Naive thymus-derived CD8-positive, alpha-beta T cell (primary cell): ENCODE measurements around the gene FFAR1. TPM values are rescaled to one million over a fixed set of nuclear protein-coding genes. Genes with fewer than 3 reads are reported as not detected.
"Not testable (repeated sequence)": the region's sequence is repeated elsewhere in the genome, so short reads cannot be mapped to it uniquely, and the experiment has no call there.

Source experiments
- ATAC-seq, 2 donors: fragments of 150-1000 bp; cut with Tn5 transposase in 1 of 2; sonication (Bioruptor Pico), chemical (Tn5 transposase) in 1 of 2; 1 replicate in 1 of 2; 2 replicates in 1 of 2; pipeline ENCODE4 v1.10.0; 2021; ENCODE audit warnings: mild to moderate bottlenecking in 2 of 2, moderate library complexity in 2 of 2
- POLR2A ChIA-PET: fragments of 350-600 bp; sonication (Branson Sonifier 250); formaldehyde crosslinking; loops from one replicate; lab custom pipeline; 2021; ENCODE audit warnings: antibody characterized with exemption; lab: Charles Lee
- DNase-seq, 10 donors: peaks; one replicate each; pipeline versions ENCODE4 v3.0.0 to v3.0.0-alpha.2; 2020 to 2022
- H3K27ac Mint-ChIP-seq, 10 donors: one replicate each; pipeline ENCODE4 v1.8.0; 2020 to 2022; ENCODE audit warnings: mild to moderate bottlenecking in 10 of 10, mixed read lengths in 10 of 10, moderate library complexity in 4 of 10, inconsistent platforms in 1 of 10
- H3K27me3 Mint-ChIP-seq, 5 donors: one replicate each; pipeline ENCODE4 v1.8.0; 2021 to 2022; ENCODE audit warnings: mixed read lengths in 5 of 5
- H3K36me3 Mint-ChIP-seq, 3 donors: one replicate each; pipeline ENCODE4 v1.8.0; 2020 to 2022; ENCODE audit warnings: mixed read lengths in 3 of 3, mild to moderate bottlenecking in 2 of 3, inconsistent platforms in 1 of 3
- H3K4me1 Mint-ChIP-seq, 4 donors: one replicate each; pipeline ENCODE4 v1.8.0; 2021 to 2022; ENCODE audit warnings: mixed read lengths in 4 of 4
- H3K4me3 Mint-ChIP-seq, 10 donors: one replicate each; pipeline ENCODE4 v1.8.0; 2020 to 2022; ENCODE audit warnings: mild to moderate bottlenecking in 10 of 10, mixed read lengths in 10 of 10, moderate library complexity in 6 of 10, inconsistent platforms in 1 of 10
- H3K9me3 Mint-ChIP-seq, 9 donors: one replicate each; pipeline ENCODE4 v1.8.0; 2020 to 2022; ENCODE audit warnings: mixed read lengths in 9 of 9, mild to moderate bottlenecking in 3 of 9, inconsistent platforms in 1 of 9, moderate library complexity in 1 of 9
- polyA plus RNA-seq, 3 donors: library from polyadenylated mRNA; unstranded; fragments of 300-500 nt; fragmentation: Illumina TruSeq; gene quantifications; one replicate each; pipeline ENCODE4 v1.2.3, GENCODE V29; 2021
- total RNA-seq, 8 experiments: library from RNA in 2 of 8; stranded (reverse) in 2 of 8; gene quantifications; one replicate each; pipeline ENCODE4 v1.2.3 and lab custom pipeline; 2021 to 2026

The FFAR1 gene
- total and polyA plus RNA-seq, 5 experiments from 2014 or later = not detected

DNA sequence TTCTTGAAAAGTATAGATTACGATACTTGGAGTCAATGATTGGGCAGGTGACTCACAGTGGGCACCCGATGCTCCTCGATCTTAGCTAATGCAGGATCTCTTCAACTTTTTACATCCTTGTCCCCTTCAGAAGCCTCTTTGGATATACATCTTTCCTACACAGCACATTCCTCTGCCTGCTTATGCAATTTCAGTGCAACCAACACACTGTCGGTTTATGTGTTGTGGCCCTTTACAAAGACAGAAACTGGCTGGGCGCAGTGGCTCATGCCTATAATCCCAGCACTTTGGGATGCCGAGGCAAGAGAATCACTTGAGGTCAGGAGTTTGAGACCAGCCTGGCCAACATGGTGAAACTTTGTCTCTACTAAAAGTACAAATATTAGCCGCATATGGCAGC is 25.8 kb downstream of the FFAR1 start:
- Mint-ChIP-seq H3K36me3 (peaks cover 0 to 2% (median 0%) of the 10 kb centered on the region in 3 donors), H3K27me3 (peaks cover 5 to 27% (median 10%) of the 10 kb centered on the region in 5 donors), H3K4me1 (peaks cover 0 to 16% (median 3%) of the 10 kb centered on the region in 4 donors), H3K9me3 (peaks cover 0 to 5% (median 0%) of the 10 kb centered on the region in 9 donors), H3K27ac (no peak overlapping the region), H3K4me3 (no peak overlapping the region)
- POLR2A ChIA-PET = no interaction called here
- no peak for DNase-seq
- no peak for ATAC-seq

DNA sequence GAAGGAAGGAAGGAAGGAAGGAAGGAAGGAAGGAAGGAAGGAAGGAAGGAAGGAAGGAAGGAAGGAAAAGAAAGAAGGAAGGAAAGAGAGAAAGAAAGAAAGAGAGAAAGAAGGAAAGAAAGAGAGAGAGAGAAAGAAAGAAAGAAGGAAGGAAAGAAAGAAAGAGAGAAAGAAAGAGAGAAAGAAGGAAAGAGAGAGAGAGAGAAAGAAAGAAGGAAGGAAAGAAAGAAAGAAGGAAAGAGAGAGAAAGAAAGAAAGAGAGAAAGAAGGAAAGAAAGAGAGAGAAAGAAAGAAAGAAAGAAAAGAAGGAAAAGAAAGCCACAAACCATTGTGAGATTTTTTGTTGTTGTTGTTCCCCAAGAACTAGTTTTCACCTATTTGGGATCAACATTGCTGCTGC is 26.3 kb downstream of the FFAR1 start:
- ATAC-seq, H3K9me3 Mint-ChIP-seq, POLR2A ChIA-PET, H3K4me3 Mint-ChIP-seq, DNase-seq, H3K36me3 Mint-ChIP-seq: not testable (repeated sequence)
- Mint-ChIP-seq H3K27me3 (peaks cover 5 to 27% (median 10%) of the 10 kb centered on the region in 5 donors), H3K4me1 (peaks cover 0 to 16% (median 3%) of the 10 kb centered on the region in 4 donors), H3K27ac (peak overlapping the region in 1 of 10 donors; percentile 17)

DNA sequence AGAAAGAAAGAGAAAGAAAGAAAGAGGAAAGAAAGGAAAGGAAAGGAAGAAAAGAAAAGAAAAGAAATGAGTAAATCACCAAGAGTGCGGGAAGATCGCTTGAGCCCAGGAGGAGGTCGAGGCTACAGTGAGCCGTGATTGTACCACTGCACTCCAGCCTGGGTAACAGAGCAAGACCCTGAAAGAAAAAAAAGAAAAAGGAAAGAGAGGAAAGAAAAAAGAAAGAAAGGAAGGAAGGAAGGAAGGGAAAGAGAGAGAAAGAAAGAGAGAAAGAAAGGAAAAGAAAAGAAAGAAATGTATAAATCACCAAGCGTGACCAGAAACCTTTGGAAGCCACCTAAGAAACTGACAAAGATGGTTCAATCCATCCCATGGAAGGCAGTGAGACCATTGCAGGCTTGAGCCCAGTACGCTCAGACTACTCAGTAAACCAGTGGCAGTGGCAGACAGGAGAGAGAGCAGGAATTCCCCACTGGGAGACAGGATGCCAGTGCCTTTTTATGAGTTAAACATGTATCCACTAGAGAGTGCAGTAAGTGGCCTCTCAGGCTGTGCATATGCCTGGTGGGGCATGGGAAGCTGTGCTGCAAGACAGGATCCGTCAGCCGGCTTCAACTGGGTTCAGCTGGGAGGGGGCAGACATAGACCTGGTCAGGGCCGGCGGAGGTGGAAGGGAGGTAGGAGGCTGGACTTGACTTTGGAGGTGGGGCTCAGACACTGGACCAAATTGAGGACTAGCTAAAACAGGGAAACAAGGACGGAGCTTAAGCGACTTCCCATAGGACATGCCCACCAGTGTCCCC is 28.0 kb downstream of the FFAR1 start:
- Mint-ChIP-seq H3K36me3 (peaks cover 0 to 2% (median 0%) of the 10 kb centered on the region in 3 donors), H3K4me1 (peaks cover 0 to 16% (median 2%) of the 10 kb centered on the region in 4 donors), H3K27ac (peak overlapping the region in 1 of 10 donors; percentile 86), H3K4me3 (no peak overlapping the region), H3K27me3 (peaks cover 5 to 27% (median 10%) of the 10 kb centered on the region in 5 donors), H3K9me3 (peaks cover 0 to 5% (median 0%) of the 10 kb centered on the region in 9 donors)
- no peak for ATAC-seq
- DNase-seq = no peak
- POLR2A ChIA-PET = no interaction called here

DNA sequence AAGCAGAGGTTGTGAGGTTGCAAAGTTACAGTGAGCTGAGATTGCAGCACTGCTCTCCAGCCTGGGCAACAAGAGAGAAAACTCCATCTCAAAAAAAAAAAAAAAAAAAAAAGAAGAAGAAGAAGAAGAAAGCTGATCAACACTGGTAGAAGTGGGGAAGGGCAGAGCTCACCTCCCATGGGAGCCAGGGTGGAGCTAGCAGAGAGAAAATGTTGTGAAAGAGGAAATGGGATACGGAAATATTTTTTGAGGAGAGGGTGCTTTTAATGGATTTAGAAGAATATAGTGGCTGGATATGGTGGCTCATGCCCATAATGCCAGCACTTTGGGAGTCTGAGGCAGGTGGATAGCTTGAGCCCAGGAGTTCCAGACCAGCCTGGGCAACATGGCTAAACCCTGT is 30.0 kb downstream of the FFAR1 start:
- H3K4me1 Mint-ChIP-seq = peaks cover 0 to 16% (median 2%) of the 10 kb centered on the region in 4 donors
- POLR2A ChIA-PET = interaction anchor here (0.9 kb wide), 1 partner anchor 12 kb away, joined by 4 read pairs; no protein-coding TSS in a partner anchor
- H3K36me3 Mint-ChIP-seq = peaks cover 0 to 2% (median 0%) of the 10 kb centered on the region in 3 donors
- DNase-seq (no peak), ATAC-seq (no peak)
- peaks cover 0 to 5% (median 0%) of the 10 kb centered on the region in 9 donors for H3K9me3 Mint-ChIP-seq
- no peak overlapping the region for H3K4me3 Mint-ChIP-seq
- no peak overlapping the region for H3K27ac Mint-ChIP-seq
- H3K27me3 Mint-ChIP-seq = peaks cover 7 to 39% (median 16%) of the 10 kb centered on the region in 5 donors

DNA sequence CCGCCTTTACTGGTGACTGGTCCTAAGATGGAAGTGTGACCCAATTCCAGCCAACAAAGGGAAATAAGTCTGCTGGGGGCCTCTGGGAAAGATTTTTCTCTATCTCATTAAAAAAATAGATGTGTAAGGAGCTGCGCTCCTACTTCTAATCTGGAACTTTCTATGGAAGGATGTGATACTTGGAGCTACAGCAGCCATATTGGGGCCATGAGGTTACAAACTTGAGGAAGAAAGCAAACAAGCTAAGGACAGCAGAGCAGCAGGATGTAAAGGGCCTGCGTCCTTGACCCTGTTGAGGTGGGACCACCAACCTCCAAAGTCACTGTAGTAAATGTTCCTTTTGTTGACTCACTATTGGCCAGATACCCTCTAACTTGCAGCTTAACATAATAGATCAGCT is 30.7 kb downstream of the FFAR1 start:
- ATAC-seq (no peak), DNase-seq (no peak)
- peaks cover 9 to 39% (median 16%) of the 10 kb centered on the region in 5 donors for H3K27me3 Mint-ChIP-seq
- H3K4me1 Mint-ChIP-seq = peaks cover 0 to 16% (median 2%) of the 10 kb centered on the region in 4 donors
- H3K9me3 Mint-ChIP-seq = peaks cover 0 to 5% (median 0%) of the 10 kb centered on the region in 9 donors
- H3K27ac Mint-ChIP-seq = no peak overlapping the region
- POLR2A ChIA-PET = interaction anchor here (0.9 kb wide), 1 partner anchor 13 kb away, joined by 4 read pairs; no protein-coding TSS in a partner anchor
- H3K36me3 Mint-ChIP-seq = peaks cover 0 to 2% (median 0%) of the 10 kb centered on the region in 3 donors
- H3K4me3 Mint-ChIP-seq = no peak overlapping the region

DNA sequence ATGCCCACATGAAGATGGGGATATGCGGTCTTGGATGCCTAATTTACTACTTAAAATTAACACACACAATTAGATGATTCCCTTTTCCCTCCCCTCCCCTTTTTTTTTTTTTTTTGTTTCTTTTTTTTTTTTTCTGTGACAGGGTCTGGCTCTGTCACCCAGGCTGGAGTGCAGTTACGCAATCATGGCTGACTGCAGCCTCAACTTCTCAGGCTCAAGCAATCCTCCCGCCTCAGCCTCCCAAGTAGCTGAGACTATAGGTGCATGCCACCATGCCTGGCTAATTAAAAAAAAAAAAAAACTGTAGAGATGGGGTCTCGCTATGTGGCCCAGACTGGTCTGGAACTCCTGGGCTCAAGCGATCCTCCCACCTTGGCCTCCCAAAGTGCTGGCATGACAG is 31.8 kb downstream of the FFAR1 start:
- H3K36me3 Mint-ChIP-seq, H3K4me3 Mint-ChIP-seq, H3K9me3 Mint-ChIP-seq, ATAC-seq, POLR2A ChIA-PET, H3K27ac Mint-ChIP-seq, DNase-seq: not testable (repeated sequence)
- H3K4me1 Mint-ChIP-seq = peaks cover 0 to 16% (median under 1%) of the 10 kb centered on the region in 4 donors
- H3K27me3 Mint-ChIP-seq = peaks cover 10 to 41% (median 18%) of the 10 kb centered on the region in 5 donors

DNA sequence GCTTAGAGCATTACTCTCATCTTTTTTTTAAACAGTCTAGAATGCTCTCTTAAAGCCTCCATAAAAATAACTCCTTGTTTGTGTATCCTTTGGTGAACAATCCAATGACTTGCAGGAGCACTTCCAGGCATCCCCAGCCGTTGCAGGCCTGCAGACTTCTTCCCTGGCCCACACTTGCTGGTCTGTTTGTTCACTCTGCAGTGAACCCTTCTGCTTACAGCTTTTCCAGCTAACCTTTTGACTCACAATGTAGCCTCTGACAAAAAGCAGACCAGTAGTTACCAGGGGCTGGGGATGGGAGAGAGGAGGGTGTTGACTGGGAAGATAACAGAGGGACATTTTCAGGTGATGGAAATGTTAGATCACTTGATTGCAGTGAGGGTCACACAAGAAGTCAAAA is 32.3 kb downstream of the FFAR1 start:
- DNase-seq (no peak), ATAC-seq (no peak)
- no peak overlapping the region for H3K4me3 Mint-ChIP-seq
- peaks cover 0 to 13% (median under 1%) of the 10 kb centered on the region in 4 donors for H3K4me1 Mint-ChIP-seq
- peaks cover 0 to 2% (median 0%) of the 10 kb centered on the region in 3 donors for H3K36me3 Mint-ChIP-seq
- H3K9me3 Mint-ChIP-seq = peaks cover 0 to 9% (median 0%) of the 10 kb centered on the region in 9 donors
- peaks cover 11 to 43% (median 18%) of the 10 kb centered on the region in 5 donors for H3K27me3 Mint-ChIP-seq
- POLR2A ChIA-PET = no interaction called here
- H3K27ac Mint-ChIP-seq = no peak overlapping the region

DNA sequence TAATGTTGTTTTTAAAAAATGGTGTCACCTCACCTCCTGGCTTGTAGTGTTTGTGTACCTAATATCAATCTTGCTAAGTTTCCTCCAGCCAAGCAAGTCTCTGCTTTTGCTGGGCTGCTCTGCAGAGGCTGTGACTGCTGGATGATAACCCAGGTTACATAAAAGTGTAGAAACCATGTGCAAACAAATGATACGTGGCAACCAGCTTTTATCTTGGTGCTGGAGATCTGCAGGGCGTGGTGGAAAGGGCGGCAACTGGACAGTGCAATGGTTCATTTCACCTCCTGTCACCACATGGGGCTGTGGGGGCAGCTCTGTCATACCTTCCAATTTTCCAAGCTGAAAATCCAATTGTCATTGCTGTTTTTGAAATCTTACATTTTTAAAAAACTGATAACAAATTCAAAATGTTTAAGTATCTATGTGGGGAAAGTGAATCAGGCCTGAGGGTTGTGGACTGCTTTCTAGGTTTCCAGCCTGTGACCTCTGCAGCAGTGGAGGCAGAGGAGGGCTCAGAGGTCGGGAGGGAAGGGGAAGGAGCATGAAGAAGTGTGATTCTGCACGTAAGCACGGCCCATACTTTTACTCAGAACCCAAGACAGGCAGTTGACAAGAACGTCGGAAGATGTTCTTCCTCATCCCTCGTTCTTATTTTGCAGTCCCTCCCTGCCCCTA is 32.9 kb downstream of the FFAR1 start:
- H3K9me3 Mint-ChIP-seq = peaks cover 0 to 10% (median 0%) of the 10 kb centered on the region in 9 donors
- no peak for DNase-seq
- no peak overlapping the region for H3K4me3 Mint-ChIP-seq
- POLR2A ChIA-PET = no interaction called here
- peaks cover 0 to 9% (median under 1%) of the 10 kb centered on the region in 4 donors for H3K4me1 Mint-ChIP-seq
- no peak for ATAC-seq
- peaks cover 8 to 39% (median 12%) of the 10 kb centered on the region in 5 donors for H3K27me3 Mint-ChIP-seq
- no peak overlapping the region for H3K27ac Mint-ChIP-seq
- peaks cover 0 to 2% (median 0%) of the 10 kb centered on the region in 3 donors for H3K36me3 Mint-ChIP-seq

DNA sequence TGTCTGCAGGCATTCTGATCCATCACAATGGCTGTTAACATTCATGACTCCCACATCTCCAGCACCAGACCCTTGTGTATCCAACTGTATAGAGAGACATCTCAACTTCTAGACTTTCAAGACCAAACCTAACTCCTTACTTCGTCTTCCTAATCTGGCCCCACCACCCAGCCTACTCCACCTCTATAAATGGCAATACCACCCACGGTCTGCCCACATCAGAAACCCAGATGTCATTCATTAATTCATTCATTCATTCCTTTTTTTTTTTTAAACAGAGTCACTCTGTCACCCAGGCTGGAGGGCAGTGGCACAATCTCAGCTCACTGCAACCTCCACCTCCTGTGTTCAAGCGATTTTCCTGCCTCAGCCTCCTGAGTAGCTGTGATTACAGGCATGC is 33.6 kb downstream of the FFAR1 start:
- H3K27me3 Mint-ChIP-seq = peaks cover 3 to 32% (median 12%) of the 10 kb centered on the region in 5 donors
- peaks cover under 1 to 2% (median 1%) of the 10 kb centered on the region in 3 donors for H3K36me3 Mint-ChIP-seq
- POLR2A ChIA-PET = no interaction called here
- H3K9me3 Mint-ChIP-seq = peaks cover 0 to 15% (median 4%) of the 10 kb centered on the region in 9 donors
- DNase-seq (no peak), ATAC-seq (no peak)
- H3K4me3 Mint-ChIP-seq = no peak overlapping the region
- no peak overlapping the region for H3K27ac Mint-ChIP-seq
- peaks cover 0 to 5% (median 0%) of the 10 kb centered on the region in 4 donors for H3K4me1 Mint-ChIP-seq

DNA sequence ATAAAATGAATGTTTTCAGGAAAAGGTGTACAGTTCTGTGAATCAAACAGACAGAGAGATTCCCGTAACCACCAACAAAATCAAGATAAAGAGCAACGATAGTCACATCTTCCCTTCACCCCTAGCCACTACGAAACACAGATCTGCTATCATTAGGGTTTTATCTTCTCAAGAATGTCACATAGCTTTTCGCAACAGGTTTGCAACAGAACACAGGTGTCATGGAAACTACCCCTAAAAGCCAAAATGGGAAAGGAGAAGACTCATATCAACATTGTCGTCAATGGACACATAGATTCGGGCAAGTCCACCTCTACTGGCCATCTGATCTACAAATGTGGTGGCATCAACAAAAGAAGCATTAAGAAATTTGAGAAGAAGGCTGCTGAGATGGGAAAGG is 34.2 kb downstream of the FFAR1 start:
- POLR2A ChIA-PET = no interaction called here
- no peak overlapping the region for H3K27ac Mint-ChIP-seq
- peaks cover 3 to 31% (median 14%) of the 10 kb centered on the region in 5 donors for H3K27me3 Mint-ChIP-seq
- peaks cover 0 to 21% (median 10%) of the 10 kb centered on the region in 9 donors for H3K9me3 Mint-ChIP-seq
- no peak overlapping the region for H3K4me3 Mint-ChIP-seq
- DNase-seq (no peak), ATAC-seq (no peak)
- peaks cover 2 to 5% (median 3%) of the 10 kb centered on the region in 3 donors for H3K36me3 Mint-ChIP-seq
- peaks cover 0 to 3% (median 0%) of the 10 kb centered on the region in 4 donors for H3K4me1 Mint-ChIP-seq

DNA sequence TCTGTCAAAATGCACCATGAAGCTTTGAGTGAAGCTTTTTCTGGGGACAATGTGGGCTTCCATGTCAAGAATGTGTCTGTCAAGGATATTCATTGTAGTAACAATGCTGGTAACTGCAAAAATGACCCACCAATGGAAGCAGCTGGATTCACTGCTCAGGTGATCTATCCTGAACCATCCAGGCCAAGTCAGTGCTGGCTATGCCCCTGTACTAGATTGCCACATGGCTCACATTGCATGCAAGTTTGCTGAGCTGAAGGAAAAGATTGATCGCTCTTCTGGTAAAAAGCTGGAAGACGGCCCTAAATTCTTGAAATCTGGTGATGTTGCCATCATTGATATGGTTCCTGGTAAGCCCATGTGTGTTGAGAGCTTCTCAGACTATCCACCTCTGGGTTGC is 35.8 kb downstream of the FFAR1 start:
- DNase-seq (no peak), ATAC-seq (no peak)
- H3K27me3 Mint-ChIP-seq = peaks cover 3 to 20% (median 11%) of the 10 kb centered on the region in 5 donors
- no peak overlapping the region for H3K27ac Mint-ChIP-seq
- peaks cover 0 to 6% (median 5%) of the 10 kb centered on the region in 3 donors for H3K36me3 Mint-ChIP-seq
- no peak overlapping the region for H3K4me3 Mint-ChIP-seq
- H3K9me3 Mint-ChIP-seq = peaks cover 0 to 23% (median 10%) of the 10 kb centered on the region in 9 donors
- POLR2A ChIA-PET = no interaction called here
- no peaks in the 10 kb centered on the region for H3K4me1 Mint-ChIP-seq

DNA sequence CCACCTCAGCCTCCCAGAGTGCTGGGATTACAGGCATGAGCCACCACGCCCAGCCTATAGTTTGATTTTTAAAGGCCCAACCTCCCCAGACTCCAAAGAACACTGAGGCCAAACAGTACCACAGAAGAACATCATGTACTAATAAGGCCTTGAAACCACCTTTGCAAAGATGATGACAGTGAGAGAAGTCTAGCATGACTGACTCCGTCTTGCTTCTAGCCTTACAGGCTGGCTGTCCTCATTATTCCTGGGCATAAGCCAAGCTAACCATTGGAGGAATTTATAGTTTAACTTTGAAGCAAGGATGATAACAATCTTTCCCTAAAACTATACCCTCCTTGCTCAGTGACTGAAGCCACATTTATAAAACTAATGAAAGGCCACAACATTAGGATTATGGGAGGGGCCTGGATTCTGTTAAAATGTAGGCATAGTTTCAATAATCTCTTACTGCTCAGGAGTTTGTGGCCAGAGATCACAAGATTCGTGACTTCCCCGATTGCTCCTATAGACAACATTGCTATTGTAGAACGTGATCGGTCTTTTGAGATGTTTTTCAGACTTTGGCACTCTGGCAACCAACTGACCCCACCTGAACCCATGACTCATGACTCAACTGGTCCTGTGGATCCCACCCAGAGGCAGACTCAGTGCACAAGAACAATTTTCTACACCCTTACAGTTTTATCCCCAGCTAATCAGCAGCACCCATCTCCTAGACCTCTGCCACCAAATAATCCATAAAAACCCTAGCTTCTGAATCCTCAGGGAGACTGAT is 40.8 kb downstream of the FFAR1 start:
- H3K9me3 Mint-ChIP-seq = peaks cover 0 to 20% (median 10%) of the 10 kb centered on the region in 9 donors
- H3K27ac Mint-ChIP-seq = no peak overlapping the region
- no peak overlapping the region for H3K4me3 Mint-ChIP-seq
- H3K36me3 Mint-ChIP-seq = peaks cover 0 to 6% (median 5%) of the 10 kb centered on the region in 3 donors
- DNase-seq (no peak), ATAC-seq (no peak)
- POLR2A ChIA-PET = interaction anchor here (0.6 kb wide), 2 partner anchors 23 to 78 kb away, joined by 3 read pairs; no protein-coding TSS in a partner anchor
- no peaks in the 10 kb centered on the region for H3K4me1 Mint-ChIP-seq
- peaks cover 3 to 9% (median 4%) of the 10 kb centered on the region in 5 donors for H3K27me3 Mint-ChIP-seq
